Medulla oblongata (tissue), 1 donor: Measurements from ENCODE around the gene RASGRP1.
A peak's percentile ranks its signal among the peaks of the same experiment; 100 is the strongest.

ENCODE experiments used
- DNase-seq: peaks from one replicate; pipeline ENCODE4 v3.0.0-alpha.2; 2015; ENCODE audit errors: extremely low spot score

The RASGRP1 gene

GRCh38 chr15:38460543-38460942 is 104.1 kb downstream of the RASGRP1 start:
- no peak for DNase-seq

- DNase-seq, result no peak
These were observed 105.1 kb downstream of the RASGRP1 start for GRCh38 chr15:38459480-38459879.

GRCh38 chr15:38458646-38459045 is 106.0 kb downstream of the RASGRP1 start:
- DNase-seq, result no peak

GRCh38 chr15:38455092-38455491 is 109.5 kb downstream of the RASGRP1 start:
- DNase-seq, result peak; percentile 27

- no peak for DNase-seq
These were observed 109.9 kb downstream of the RASGRP1 start for GRCh38 chr15:38454696-38455090.

- peak; percentile 91 for DNase-seq
These were observed 110.5 kb downstream of the RASGRP1 start, which contains the start of gene FAM98B for GRCh38 chr15:38453971-38454695. Gene FAM98B, plus strand, starts transcription at chr15:38454127. Its CDS starts 35 bp downstream, at chr15:38454162.

GRCh38 chr15:38441130-38441519 is 123.5 kb downstream of the RASGRP1 start:
- no peak for DNase-seq

GRCh38 chr15:38440353-38441129 is 124.1 kb downstream of the RASGRP1 start:
- DNase-seq, result peak; percentile 74
